ENCODE results near the gene BIRC2.

BIRC2 gene

GRCh38 chr11:102357116-102357515 lies 10.1 kb downstream of the BIRC2 start:
- no peak overlapping the region for H3K4me3 ChIP-seq (replicated peaks; ENCODE audit: low read depth, low read length)
- no peaks in the 10 kb centered on the region for H3K27me3 ChIP-seq (replicated peaks; ENCODE audit: control insufficient read depth, insufficient read depth, low read length)
- DNase-seq (ENCODE audit: extremely low read depth, insufficient read length) = no peak
- no peak for TF ChIP-seq CTCF (IDR thresholded peaks at IDR 0.05; ENCODE audit: insufficient read depth, low read length, poor library complexity, severe bottlenecking)
- H3K36me3 ChIP-seq (ENCODE audit: control insufficient read depth, insufficient read depth, low read length) = peaks cover 9% of the 10 kb centered on the region

GRCh38 chr11:102359372-102359771 lies 12.4 kb downstream of the BIRC2 start:
- TF ChIP-seq CTCF (IDR thresholded peaks at IDR 0.05; ENCODE audit: insufficient read depth, low read length, poor library complexity, severe bottlenecking) = no peak
- Histone ChIP-seq H3K27me3 (replicated peaks; ENCODE audit: control insufficient read depth, insufficient read depth, low read length) (no peaks in the 10 kb centered on the region), H3K36me3 (ENCODE audit: control insufficient read depth, insufficient read depth, low read length) (peaks cover 11% of the 10 kb centered on the region), H3K4me3 (replicated peaks; ENCODE audit: low read depth, low read length) (no peak overlapping the region)
- no peak for DNase-seq (ENCODE audit: extremely low read depth, insufficient read length)

- TF ChIP-seq CTCF (IDR thresholded peaks at IDR 0.05; ENCODE audit: insufficient read depth, low read length, poor library complexity, severe bottlenecking) = no peak
- Histone ChIP-seq H3K36me3 (ENCODE audit: control insufficient read depth, insufficient read depth, low read length) (peaks cover 11% of the 10 kb centered on the region), H3K27me3 (replicated peaks; ENCODE audit: control insufficient read depth, insufficient read depth, low read length) (no peaks in the 10 kb centered on the region), H3K4me3 (replicated peaks; ENCODE audit: low read depth, low read length) (no peak overlapping the region)
- DNase-seq (ENCODE audit: extremely low read depth, insufficient read length) = no peak
Measured at GRCh38 chr11:102360681-102361080, 13.7 kb downstream of the BIRC2 start.

- no peaks in the 10 kb centered on the region for H3K27me3 ChIP-seq (replicated peaks; ENCODE audit: control insufficient read depth, insufficient read depth, low read length)
- H3K4me3 ChIP-seq (replicated peaks; ENCODE audit: low read depth, low read length) = no peak overlapping the region
- H3K36me3 ChIP-seq (ENCODE audit: control insufficient read depth, insufficient read depth, low read length) = peaks cover 11% of the 10 kb centered on the region
- no peak for TF ChIP-seq CTCF (IDR thresholded peaks at IDR 0.05; ENCODE audit: insufficient read depth, low read length, poor library complexity, severe bottlenecking)
- DNase-seq (ENCODE audit: extremely low read depth, insufficient read length) = no peak
Measured at GRCh38 chr11:102361086-102362031, 14.3 kb downstream of the BIRC2 start.

GRCh38 chr11:102364991-102365390 lies 18.0 kb downstream of the BIRC2 start:
- Histone ChIP-seq H3K4me3 (replicated peaks; ENCODE audit: low read depth, low read length) (no peak overlapping the region), H3K36me3 (ENCODE audit: control insufficient read depth, insufficient read depth, low read length) (peaks cover 13% of the 10 kb centered on the region), H3K27me3 (replicated peaks; ENCODE audit: control insufficient read depth, insufficient read depth, low read length) (no peaks in the 10 kb centered on the region)
- no peak for TF ChIP-seq CTCF (IDR thresholded peaks at IDR 0.05; ENCODE audit: insufficient read depth, low read length, poor library complexity, severe bottlenecking)
- DNase-seq (ENCODE audit: extremely low read depth, insufficient read length) = no peak
